ENCODE results near the gene AATF. TPM values are rescaled to one million over a fixed set of nuclear protein-coding genes. Genes with fewer than 3 reads are reported as not detected.

AATF gene
- total and polyA plus RNA-seq, 10 donors = 28.7 to 59.0 (median 35.2) TPM

DNA sequence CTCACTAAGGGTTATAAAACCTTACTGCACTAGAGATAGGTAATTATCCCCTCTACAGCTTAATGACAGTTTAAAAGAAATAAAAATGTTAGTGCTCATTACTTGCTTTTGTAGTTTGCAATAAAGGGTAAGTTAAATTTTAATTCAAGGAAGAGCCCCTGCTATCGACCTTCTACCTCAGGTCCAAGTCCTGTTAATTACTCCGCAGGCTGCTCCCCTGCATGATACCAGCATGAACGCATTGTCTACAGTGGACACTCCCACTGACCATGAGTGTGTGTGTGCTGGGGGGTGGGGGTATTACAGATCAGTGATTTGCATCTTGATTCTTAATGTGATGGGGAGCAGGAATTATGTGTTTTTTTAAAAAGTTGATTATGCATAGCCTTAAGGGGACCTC lies 103.1 kb downstream of the AATF start:
- peaks cover 0 to 92% (median 21%) of the 10 kb centered on the region in 6 donors for H3K36me3 ChIP-seq
- WGBS, 5 donors = 92 to 97% (median 94%) methylated on average over 3 of the region's 3 CpGs
- no peaks in the 10 kb centered on the region for H3K27me3 ChIP-seq (replicated peaks in 1 of 7)
- H3K27ac ChIP-seq = no peak overlapping the region
- H3K4me3 ChIP-seq = no peak overlapping the region
- no peaks in the 10 kb centered on the region for H3K9me3 ChIP-seq
- TF ChIP-seq, protein P1, sequence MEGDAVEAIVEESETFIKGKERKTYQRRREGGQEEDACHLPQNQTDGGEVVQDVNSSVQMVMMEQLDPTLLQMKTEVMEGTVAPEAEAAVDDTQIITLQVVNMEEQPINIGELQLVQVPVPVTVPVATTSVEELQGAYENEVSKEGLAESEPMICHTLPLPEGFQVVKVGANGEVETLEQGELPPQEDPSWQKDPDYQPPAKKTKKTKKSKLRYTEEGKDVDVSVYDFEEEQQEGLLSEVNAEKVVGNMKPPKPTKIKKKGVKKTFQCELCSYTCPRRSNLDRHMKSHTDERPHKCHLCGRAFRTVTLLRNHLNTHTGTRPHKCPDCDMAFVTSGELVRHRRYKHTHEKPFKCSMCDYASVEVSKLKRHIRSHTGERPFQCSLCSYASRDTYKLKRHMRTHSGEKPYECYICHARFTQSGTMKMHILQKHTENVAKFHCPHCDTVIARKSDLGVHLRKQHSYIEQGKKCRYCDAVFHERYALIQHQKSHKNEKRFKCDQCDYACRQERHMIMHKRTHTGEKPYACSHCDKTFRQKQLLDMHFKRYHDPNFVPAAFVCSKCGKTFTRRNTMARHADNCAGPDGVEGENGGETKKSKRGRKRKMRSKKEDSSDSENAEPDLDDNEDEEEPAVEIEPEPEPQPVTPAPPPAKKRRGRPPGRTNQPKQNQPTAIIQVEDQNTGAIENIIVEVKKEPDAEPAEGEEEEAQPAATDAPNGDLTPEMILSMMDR (IDR thresholded peaks at IDR 0.05 in 8 of 11, conservative IDR thresholded peaks at IDR 0.05 in 3 of 11) = no peak
- no peak for TF ChIP-seq POLR2A (IDR thresholded peaks at IDR 0.05)
- DNase-seq = no peak
- intact Hi-C loops (cut with DNase I; ENCODE audit: low total_unique reads) = no loop called here
- H3K4me1 ChIP-seq = peaks cover 0 to 9% (median 7%) of the 10 kb centered on the region in 6 donors

DNA sequence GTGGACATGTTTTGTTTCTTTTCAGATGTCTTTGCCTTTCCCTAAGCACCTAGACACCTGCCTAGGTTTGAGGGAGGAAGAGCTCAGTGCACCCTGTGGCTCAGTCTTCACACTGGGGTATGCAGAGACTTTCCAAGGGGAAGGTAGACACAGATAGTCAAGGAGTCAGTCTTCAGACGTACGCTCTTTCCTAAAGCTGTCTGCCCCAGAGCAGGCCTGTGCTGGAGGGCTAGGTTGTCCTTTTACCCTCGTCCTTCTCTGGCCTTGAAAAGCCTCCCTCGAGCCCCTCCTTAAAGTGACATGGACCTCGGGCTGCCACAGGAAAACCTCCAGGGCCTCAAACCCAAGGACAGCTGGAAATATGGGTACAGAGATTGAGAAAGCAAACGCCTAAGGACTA lies 103.7 kb downstream of the AATF start:
- peaks cover 0 to 6% (median 2%) of the 10 kb centered on the region in 6 donors for H3K4me1 ChIP-seq
- H3K27me3 ChIP-seq (replicated peaks in 1 of 7) = no peaks in the 10 kb centered on the region
- no peaks in the 10 kb centered on the region for H3K9me3 ChIP-seq
- H3K27ac ChIP-seq = no peak overlapping the region
- no peak for DNase-seq
- H3K4me3 ChIP-seq = no peak overlapping the region
- 69 to 82% (median 74%) methylated on average over 6 of the region's 6 CpGs for WGBS, 5 donors
- intact Hi-C loops (cut with DNase I; ENCODE audit: low total_unique reads) = no loop called here
- peaks cover 0 to 92% (median 27%) of the 10 kb centered on the region in 6 donors for H3K36me3 ChIP-seq
- TF ChIP-seq, protein P1 (IDR thresholded peaks at IDR 0.05 in 8 of 11, conservative IDR thresholded peaks at IDR 0.05 in 3 of 11) = no peak
- no peak for TF ChIP-seq POLR2A (IDR thresholded peaks at IDR 0.05)
- no peak for TF ChIP-seq POLR2AphosphoS5 (IDR thresholded peaks at IDR 0.05)

- H3K27ac ChIP-seq = no peak overlapping the region
- WGBS, 5 donors = 88 to 100% (median 93%) methylated on average over 8 of the region's 8 CpGs
- no peak overlapping the region for H3K4me3 ChIP-seq
- intact Hi-C loops (cut with DNase I; ENCODE audit: low total_unique reads) = no loop called here
- H3K27me3 ChIP-seq (replicated peaks in 1 of 7) = no peaks in the 10 kb centered on the region
- H3K9me3 ChIP-seq = no peaks in the 10 kb centered on the region
- peaks cover 0 to 90% (median 25%) of the 10 kb centered on the region in 6 donors for H3K36me3 ChIP-seq
- DNase-seq = no peak
- no peak for TF ChIP-seq POLR2AphosphoS5 (IDR thresholded peaks at IDR 0.05)
- TF ChIP-seq, protein P1 (IDR thresholded peaks at IDR 0.05 in 8 of 11, conservative IDR thresholded peaks at IDR 0.05 in 3 of 11) = no peak
- no peak for TF ChIP-seq POLR2A (IDR thresholded peaks at IDR 0.05)
- H3K4me1 ChIP-seq = no peaks in the 10 kb centered on the region
Observed at GRCh38 chr17:37054894-37055293, 106.1 kb downstream of the AATF start.

- Histone ChIP-seq H3K27me3 (replicated peaks in 1 of 7) (no peaks in the 10 kb centered on the region), H3K4me3 (no peak overlapping the region), H3K27ac (no peak overlapping the region), H3K9me3 (no peaks in the 10 kb centered on the region), H3K36me3 (peaks cover 0 to 73% (median 22%) of the 10 kb centered on the region in 6 donors), H3K4me1 (no peaks in the 10 kb centered on the region)
- intact Hi-C loops (cut with DNase I; ENCODE audit: low total_unique reads) = no loop called here
- no peak for DNase-seq
- 95 to 99% (median 96%) methylated on average over 18 of the region's 18 CpGs for WGBS, 5 donors
- TF ChIP-seq, protein P1 (IDR thresholded peaks at IDR 0.05 in 8 of 11, conservative IDR thresholded peaks at IDR 0.05 in 3 of 11) = no peak
- TF ChIP-seq POLR2A (IDR thresholded peaks at IDR 0.05) (no peak), POLR2AphosphoS5 (IDR thresholded peaks at IDR 0.05) (no peak)
Observed at GRCh38 chr17:37056622-37057021, 107.9 kb downstream of the AATF start.
